GM19239 (cell line): ENCODE results near the gene CHST7.

Experiments used
- DNase-seq: peaks from one replicate; pipeline ENCODE4 v3.0.0; 2011; ENCODE audit warnings: low spot score; ENCODE audit not compliant: insufficient read length
- FAIRE-seq: peaks from 2 replicates; lab custom pipeline; 2011; peaks lifted over from hg19 to GRCh38; lab: Jason Lieb, UNC

The CHST7 gene

DNA sequence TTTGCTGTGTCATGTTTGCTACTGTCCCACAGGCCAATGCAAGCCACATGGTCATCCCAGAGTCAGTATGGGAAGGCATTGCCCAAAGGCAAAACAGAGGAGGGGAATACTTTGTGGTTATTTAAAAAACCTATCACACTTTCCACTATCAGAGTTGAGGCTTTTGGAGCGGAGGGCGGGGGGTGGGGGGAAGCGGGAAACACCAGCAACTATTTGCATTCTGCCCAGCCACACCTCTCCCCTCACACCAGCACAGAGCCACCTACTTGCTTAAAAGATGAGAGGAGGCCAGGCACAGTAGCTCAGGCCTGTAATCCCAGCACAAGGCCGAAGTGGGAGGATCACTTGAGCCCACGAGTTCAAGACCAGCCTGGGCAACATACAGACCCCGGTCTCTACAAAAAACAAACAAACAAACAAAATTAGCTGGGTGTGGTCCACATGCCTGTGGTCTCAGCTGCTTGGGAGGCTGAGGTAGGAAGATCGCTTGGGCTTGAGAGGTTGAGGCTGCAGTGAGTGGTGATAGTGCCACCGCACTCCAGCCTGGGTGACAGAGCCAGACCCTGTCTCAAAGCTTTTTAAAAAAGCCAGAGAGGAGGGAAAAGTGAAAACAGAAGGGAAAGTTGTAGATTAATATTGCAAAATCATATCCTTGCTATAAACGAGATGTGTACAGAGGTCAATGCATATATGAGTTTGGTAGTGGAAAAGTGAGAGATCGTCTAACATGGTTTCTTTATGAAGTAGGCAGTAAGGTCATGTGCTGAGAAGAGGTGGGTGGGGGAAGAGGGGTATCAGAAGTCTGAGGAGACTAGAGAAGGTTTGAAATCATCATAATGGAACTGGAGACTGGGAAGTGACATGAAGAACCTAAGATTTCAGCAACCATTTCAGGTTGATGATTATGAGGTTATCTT is 1.9 kb upstream of the CHST7 start:
- FAIRE-seq (peak; percentile 91), DNase-seq (no peak)

DNA sequence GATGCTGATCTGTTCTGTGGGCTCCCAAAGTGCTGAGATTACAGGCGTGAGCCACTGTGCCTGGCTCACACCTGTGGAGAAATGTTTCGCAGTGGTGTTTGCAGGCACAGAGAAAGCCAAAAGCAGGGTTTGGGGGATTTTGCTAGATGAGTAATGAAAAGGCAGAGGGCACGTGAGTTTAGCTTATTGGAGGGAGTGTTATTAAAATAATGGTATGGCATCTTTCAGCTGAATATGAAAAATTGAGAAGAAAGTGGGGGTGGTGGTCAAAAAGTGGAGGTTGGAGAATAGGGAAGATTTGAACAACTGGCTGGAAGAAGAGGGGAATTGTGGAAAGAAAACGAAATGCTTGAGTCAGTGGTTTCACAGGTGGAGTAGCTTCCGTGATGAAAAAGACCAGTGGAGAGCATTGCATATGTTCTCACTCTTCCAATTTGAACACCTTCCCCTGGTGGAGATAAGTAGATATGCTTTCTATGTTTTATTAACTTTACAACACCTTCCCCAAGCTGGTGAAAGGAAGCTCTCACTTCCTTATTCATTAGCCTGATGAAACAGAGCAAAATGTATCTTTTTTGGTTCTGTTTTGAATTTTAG is 1.1 kb upstream of the CHST7 start:
- FAIRE-seq (peak; percentile 97), DNase-seq (no peak)

GRCh38 chrX:46573892-46574773 is 568 bp downstream of the CHST7 start:
- FAIRE-seq = peak; percentile 69

DNA sequence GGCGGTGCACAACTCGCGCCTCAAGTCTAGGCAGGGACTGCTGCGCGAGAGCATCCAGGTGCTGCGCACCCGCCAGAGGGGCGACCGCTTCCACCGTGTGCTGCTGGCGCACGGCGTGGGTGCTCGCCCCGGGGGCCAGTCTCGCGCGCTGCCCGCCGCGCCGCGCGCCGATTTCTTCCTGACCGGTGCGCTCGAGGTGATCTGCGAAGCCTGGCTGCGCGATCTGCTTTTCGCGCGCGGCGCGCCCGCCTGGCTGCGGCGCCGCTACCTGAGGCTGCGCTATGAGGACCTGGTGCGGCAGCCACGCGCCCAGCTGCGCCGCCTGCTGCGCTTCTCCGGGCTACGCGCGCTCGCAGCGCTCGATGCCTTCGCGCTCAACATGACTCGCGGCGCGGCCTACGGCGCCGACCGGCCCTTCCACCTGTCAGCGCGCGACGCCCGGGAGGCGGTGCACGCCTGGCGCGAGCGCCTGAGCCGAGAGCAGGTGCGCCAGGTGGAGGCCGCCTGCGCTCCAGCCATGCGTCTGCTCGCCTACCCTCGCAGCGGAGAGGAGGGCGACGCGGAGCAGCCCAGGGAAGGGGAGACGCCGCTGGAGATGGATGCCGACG is 1.3 kb downstream of the CHST7 start:
- FAIRE-seq (no peak), DNase-seq (no peak)

More at GRCh38 chrX:46573892-46574773, 568 bp downstream of the CHST7 start:
- no peak for DNase-seq

- FAIRE-seq (no peak), DNase-seq (no peak)
Observed at GRCh38 chrX:46575586-46575985, 2.0 kb downstream of the CHST7 start.

- DNase-seq (no peak), FAIRE-seq (peak; percentile 66)
Observed at GRCh38 chrX:46575991-46576392, 2.4 kb downstream of the CHST7 start.

GRCh38 chrX:46576458-46576857 is 2.9 kb downstream of the CHST7 start:
- no peak for FAIRE-seq

GRCh38 chrX:46577221-46578005 is 3.8 kb downstream of the CHST7 start:
- DNase-seq (no peak), FAIRE-seq (no peak)

More at GRCh38 chrX:46576458-46576857, 2.9 kb downstream of the CHST7 start:
- DNase-seq = no peak

- FAIRE-seq = no peak
- no peak for DNase-seq
Observed at GRCh38 chrX:46579250-46579649, 5.7 kb downstream of the CHST7 start.

DNA sequence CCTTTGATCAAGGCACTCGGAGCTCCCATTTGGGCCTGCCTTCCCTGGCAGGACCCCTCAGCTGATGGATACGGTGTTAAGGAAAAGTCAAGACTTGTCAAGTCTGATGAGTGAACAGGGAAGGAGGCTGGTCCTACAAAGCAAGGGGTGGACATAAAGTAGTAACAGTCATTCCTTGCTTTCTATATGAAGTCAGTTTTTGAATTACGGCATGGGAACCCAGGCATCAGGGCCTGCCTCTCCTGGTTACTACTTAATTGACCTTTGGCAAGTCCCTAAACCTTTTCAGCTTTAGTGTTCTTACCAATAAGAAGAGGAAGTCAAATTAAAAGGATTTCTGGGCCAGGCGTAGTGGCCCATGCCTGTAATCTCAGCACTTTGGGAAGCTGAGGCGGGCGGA is 7.0 kb downstream of the CHST7 start:
- no peak for DNase-seq
- FAIRE-seq = no peak

DNA sequence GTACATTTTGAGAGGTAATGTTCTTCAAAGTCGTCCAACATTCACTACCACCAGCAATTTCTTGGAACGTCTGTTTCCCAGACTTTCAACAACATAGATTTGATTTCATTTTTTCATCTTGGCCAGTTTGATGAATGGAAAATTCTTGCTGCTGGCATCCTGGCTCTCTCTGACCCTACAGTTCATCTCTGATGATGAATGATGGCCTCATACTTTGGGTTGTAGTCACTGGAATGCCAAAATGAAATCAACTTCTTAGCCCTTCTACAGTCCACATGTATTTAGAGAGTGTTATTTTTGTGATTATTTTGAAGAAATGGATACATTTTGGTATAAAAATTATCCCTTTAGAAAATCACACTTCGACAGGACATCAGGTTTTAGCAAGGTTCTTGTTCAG is 8.8 kb downstream of the CHST7 start:
- DNase-seq (no peak), FAIRE-seq (no peak)

DNA sequence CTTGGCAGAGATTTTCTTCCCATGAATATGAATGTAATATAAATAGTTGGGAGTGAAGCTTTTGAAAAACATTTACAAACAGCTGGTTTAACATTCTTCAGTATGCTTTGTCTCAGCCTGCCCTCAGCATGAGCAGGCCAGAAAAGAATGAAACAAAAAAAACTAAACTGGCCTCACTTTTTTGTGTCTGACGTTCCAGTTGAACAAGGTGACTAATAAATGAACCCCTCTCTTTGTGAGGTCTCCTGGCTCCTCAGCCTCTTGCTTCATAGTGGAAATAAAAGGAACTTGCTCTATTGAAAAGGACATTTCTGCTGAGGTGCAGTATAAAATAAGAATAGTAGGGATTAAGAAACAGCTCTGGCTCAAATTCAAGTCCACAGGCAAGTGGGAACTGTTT is 9.4 kb downstream of the CHST7 start:
- no peak for FAIRE-seq
- no peak for DNase-seq

GRCh38 chrX:46584736-46585135 is 11.2 kb downstream of the CHST7 start:
- DNase-seq = no peak
- FAIRE-seq = no peak

GRCh38 chrX:46587158-46587557 is 13.6 kb downstream of the CHST7 start:
- FAIRE-seq = peak; percentile 35

GRCh38 chrX:46587753-46588171 is 14.2 kb downstream of the CHST7 start:
- FAIRE-seq (peak; percentile 76), DNase-seq (no peak)

More at GRCh38 chrX:46587158-46587557, 13.6 kb downstream of the CHST7 start:
- no peak for DNase-seq

GRCh38 chrX:46588263-46588662 is 14.7 kb downstream of the CHST7 start:
- FAIRE-seq (no peak), DNase-seq (no peak)

DNA sequence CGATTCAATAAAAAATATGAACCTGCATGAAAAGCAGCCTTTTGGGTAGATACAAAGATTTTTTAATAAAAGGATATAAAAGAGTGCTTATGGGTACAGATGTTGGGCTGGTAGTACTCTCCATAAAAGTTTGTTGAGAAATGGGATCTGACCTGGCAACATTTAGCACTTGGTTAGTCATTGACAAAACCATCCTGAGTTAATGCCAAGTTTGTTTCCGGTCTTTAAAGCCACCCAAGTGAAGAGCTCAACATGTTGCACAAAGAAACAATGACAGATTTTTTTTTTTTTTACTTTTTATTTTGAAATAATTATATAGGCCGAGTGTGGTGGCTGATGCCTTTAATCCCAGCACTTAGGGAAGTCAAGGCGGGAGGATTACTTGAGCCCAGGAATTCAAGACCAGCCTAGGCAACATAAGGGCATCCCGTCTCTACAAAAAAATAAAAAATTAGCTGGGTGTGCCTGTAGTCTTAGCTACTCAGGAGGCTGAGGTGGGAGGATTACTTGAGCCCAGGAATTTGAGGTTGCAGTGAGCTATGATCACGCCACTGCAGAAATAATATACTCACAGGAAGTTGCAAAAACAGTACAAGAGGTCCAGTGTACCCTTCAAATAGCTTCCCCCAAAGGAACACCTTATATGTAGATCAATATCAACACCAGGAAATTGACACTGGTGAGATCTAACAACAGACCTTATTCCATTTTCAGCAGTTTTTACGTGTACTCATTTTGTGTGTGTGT is 16.6 kb downstream of the CHST7 start:
- DNase-seq = no peak
- FAIRE-seq = no peak

- no peak for FAIRE-seq
- DNase-seq = no peak
Observed at GRCh38 chrX:46595084-46595483, 21.5 kb downstream of the CHST7 start.

DNA sequence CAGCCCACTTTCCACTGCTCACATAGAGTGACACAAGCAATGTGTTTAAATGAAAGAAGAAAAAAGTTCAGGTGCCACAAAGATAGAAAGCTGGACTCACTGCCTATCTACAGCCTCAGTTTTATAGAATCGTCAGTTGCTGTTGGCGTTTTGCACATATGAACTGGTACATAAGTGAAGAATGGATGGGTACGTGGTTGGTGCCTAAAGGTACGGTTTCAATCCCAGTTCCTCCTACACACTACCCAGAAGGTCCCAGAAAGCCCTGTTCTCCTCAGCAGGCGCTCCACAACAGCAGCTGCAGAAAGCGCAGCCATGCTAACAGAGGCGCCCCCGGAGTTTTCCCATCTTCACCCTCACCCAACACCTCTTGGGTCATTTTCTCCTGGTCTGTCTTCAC is 23.6 kb downstream of the CHST7 start:
- DNase-seq = no peak
- no peak for FAIRE-seq
